Activated CD4-positive, alpha-beta T cell treated with anti-CD3 and anti-CD28 coated beads for 1 hour (primary cell): ENCODE data around the gene UBXN10.
"Not testable (repeated sequence)": the region's sequence is repeated elsewhere in the genome, so short reads cannot be mapped to it uniquely, and the experiment has no call there.

Source experiments
- DNase-seq: peaks from one replicate; pipeline ENCODE4 v3.0.0-alpha.2; 2020

The UBXN10 gene

DNA sequence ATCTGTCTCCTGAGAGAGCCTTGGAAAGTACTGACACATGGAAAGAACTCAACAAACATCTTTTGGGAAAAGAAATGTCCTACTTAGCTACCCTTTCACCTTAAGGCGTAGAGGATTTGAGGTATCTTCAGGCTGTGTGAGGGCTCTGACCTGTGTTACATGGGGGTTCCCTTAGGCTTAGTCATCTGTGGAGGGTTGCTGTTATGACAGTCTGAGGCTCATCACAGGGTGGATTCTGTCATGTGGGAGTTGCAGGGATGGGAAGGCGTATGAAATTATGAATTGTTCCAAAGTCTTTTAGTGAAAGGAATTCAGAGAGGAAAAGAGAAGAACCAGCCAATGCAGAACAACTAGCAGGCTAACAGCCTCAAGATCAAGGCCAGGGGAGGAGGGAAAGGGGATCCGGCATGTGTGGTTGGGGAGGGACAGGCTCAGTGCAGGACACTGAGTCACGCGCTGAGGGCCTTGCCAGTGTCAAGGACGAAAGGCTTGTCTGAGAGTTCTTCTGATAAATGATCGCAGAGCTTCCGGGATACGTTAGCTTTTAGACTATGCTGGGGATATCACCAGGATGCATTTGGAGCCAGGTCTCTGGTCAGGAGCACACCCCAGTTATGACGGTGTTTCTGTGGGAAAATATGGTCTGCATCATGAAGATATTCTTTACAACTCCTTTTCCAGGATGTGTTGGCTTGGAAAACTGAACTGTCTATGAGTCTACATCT, 25.0 kb downstream of the UBXN10 start:
- DNase-seq: no peak

DNA sequence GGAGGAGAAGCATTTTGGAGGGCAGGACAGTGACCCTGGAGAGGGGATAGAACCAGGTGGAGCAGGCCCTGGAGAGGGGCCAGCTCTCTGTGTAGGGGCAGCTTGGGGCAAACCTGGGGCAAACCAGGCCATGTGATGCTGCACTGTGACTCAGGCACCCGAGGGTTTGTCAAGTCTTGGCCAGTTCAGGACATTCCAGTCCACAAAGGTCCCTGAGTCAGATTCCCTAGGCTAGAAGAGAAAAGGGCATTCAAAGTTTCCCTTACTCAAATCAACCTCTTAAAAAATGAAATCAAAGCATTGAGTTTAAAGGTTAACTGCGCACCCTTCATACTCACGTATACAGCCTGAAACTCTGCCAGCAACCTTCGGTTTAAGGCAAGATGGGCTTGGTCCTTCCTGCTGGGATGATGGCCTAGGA, 25.6 kb downstream of the UBXN10 start:
- DNase-seq: no peak

DNA sequence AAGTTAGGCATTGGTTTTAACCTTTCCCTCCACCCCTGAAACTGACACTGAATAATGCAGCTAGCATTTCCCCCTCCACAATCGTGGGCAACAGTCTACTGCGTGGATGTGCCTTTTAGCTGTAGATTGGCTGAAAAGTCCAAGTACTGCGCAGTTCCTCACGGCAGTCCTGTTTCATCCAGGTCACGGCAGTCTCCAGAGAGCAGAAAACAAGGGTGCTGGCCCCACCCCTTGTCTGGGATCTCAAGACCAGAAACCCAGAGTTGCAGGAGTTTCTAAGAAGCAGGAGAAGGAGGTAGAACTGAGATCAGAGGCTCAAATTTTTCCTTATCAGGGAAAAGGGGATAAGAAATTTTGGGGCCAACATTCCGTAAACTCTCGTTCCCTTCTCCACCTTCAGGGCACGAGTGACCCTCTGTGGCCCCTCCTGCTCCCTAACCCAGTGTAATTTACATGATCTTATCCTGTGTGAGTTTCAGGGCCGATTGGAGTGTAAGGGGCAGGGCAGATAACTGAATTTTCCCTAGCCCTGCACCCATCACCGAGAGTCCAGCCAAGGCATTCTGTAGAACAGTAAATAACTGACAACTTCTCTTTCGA, 26.3 kb downstream of the UBXN10 start:
- no peak for DNase-seq

GRCh38 chr1:20212685-20213331, 26.9 kb downstream of the UBXN10 start:
- DNase-seq: peak; percentile 39

DNA sequence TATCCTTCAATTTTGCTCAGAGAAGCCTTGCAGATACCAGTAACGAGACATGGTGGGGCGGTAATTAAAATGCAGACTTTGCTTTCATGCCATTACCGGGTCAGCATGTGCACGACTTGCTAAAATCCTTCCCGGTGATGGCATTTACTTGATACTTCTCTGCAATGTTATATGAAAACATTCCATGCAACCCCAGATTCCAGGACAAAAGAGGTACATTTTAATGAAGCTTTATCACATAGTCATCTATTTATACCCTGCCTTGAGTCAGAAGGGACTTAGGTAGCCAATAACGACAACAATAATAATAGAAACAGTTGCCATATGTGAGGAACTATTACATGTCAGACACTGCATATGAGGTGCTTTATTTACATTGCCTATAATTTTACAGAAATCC, 29.8 kb downstream of the UBXN10 start:
- DNase-seq: no peak

- no peak for DNase-seq
Measured at GRCh38 chr1:20216574-20216973, 30.7 kb downstream of the UBXN10 start.

DNA sequence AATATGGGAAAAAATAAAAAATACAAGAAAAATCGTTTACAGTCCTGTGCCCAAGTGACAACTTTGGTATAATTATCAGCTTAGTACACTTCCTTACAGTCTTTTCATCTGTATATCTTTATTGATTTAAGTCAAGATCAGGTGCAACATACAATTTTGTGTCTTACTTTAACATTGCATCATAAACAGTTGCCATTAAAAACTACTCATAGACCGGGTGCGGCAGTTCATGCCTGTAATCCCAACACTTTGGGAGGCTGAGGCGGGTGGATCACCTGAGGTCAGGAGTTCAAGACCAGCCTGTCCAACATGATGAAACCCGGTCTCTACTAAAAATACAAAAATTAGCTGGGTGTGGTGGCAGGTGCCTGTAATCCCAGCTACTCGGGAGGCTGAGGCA, 33.2 kb downstream of the UBXN10 start:
- DNase-seq: not testable (repeated sequence)

GRCh38 chr1:20220036-20220435, 34.1 kb downstream of the UBXN10 start:
- DNase-seq: no peak

DNA sequence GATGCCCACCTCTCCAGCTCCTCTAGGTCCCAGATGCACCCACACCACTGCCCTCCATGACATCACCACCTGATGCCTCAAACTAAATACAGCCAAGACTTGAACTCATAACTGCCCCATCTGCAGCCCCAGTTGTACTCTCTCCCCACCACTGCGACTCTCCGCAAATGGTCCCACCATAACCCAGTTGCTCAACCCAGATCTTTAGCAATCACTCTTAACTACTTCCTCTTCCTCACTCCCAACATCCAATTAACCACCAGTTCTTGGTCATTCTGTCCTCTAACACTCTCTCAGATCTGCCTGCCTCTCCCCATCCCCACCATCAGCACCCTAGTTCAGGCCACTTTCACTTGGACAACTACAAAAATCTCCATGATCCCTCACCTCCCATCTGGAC, 37.2 kb downstream of the UBXN10 start:
- no peak for DNase-seq

- no peak for DNase-seq
Measured at GRCh38 chr1:20223551-20224419, 37.9 kb downstream of the UBXN10 start.

DNA sequence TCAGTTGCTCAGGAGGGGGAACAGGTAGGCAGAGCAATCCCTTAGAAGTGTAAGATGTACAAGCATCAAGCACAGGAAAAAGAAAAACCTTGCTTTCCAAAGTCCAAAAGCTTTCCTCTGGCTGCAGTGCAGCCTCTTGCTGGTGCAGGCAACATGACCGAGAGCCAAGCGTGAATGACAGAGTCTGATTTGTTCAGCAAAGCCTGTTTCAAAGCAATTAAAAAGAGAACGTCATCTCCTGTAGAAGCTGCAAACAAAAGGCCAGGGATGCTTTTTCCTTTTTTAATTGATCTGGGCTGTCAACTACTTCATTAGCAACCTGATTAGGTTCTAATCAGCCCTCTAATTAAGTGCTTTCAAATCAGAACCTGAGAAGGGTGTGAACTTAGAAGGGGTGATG, 38.6 kb downstream of the UBXN10 start:
- no peak for DNase-seq

DNA sequence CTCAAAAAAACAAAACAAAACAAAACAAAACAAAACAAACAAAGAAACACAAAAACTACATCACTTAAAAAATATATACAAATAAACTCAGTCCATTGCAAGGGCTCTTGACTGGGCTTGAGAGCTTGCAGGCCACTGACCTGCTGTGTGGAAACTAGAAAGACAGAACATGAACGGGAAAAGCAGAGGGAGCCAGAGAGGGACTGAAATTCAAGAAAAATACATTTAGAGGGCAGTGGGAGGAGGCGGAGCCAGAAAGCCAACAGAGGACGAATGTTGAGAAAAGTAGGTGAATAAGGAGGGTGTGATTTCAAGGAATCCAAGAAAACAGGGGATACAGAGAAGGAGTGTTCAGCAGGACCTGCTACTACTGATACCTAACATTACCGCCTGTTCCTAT, 41.8 kb downstream of the UBXN10 start:
- no peak for DNase-seq

- DNase-seq: no peak
Measured at GRCh38 chr1:20228314-20228825, 42.5 kb downstream of the UBXN10 start.

GRCh38 chr1:20229171-20229570, 43.3 kb downstream of the UBXN10 start:
- no peak for DNase-seq

DNA sequence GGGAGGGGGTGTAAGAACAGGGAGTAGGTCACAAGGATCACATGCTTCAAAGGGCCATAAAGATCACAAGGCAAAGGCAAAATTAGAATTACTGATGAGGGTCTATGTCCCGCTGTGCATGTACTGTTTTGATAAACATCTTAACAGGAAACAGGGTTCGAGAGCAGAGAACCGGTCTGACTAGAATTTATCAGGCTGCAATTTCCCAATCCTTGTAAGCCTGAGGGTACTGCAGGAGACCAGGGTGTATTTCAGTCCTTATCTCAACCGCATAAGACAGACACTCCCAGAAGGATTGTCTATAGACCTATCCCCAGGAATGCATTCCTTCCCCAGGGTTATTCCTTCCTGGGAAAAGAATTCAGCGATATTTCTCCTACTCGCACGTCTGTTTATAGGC, 46.7 kb downstream of the UBXN10 start:
- not testable (repeated sequence) for DNase-seq

DNA sequence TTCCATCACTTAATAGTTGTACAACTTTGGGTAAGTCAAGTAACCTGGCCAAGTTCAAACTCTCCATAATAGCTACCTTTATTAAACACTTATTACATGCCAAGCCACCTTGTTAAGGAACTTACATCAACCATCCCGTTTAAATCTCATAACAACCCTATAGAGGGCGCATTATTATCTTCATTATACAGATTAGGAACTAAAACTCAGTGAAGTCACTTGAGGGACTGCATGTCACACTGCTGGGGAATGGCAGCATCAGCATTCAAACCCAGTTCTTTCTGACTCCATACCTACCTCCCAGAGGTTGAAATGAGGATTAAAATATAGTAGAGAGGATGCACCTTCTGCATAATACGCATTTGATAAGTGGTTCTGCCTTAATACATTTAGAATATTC, 47.5 kb downstream of the UBXN10 start:
- DNase-seq: no peak

DNA sequence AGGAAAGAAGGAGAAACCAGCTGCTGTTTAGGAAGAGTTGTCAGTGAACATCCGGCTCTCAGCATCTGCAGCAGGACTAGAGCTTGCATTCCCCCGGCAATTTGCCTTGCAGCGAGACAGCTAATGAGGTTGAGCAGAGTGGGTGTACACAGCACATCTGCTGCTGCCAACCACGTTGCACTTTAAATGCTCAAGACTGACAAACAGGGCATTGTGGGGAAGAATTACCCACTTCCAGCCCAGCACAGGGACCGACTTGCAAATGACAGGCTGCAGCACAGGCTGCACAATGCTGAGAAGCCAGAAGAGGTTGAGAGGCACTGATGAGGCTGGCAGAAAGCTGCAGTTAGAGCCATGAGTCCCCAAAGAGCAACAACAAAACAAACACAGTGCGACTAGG, 48.0 kb downstream of the UBXN10 start:
- DNase-seq: no peak

DNA sequence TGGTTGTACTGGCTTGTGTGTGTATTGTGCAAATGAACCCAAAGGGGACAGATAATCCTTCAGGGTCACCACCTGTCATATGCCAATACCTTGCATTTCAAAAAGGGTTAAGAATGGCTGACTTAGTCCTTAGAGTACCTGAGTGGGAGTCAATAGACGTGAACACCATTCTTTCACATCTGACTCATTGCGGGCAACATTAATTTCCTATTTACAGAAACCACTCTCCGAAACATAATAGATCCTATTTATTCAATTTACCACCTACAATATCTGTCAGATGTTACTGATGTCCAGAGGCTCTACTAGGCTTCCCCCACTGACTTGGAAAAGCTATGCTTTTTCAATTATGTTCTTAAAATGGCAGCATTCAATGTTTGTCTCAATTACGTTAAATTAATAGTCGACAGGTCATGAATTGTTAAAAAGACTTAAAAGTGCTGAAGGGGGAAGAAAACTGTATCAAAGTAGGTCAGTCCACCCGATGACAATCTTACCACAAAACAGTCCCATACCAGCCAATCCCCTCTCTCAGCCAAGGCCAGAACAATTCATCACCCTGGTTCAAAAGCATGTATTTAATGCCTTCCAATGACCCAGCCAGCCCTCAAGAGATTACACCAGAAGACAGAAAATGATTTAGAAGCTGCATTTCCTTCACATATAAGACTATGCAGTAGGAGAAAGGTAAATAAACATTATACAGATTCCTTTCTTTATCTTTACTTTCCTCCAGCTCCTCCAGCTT, 49.1 kb downstream of the UBXN10 start:
- DNase-seq: no peak

DNA sequence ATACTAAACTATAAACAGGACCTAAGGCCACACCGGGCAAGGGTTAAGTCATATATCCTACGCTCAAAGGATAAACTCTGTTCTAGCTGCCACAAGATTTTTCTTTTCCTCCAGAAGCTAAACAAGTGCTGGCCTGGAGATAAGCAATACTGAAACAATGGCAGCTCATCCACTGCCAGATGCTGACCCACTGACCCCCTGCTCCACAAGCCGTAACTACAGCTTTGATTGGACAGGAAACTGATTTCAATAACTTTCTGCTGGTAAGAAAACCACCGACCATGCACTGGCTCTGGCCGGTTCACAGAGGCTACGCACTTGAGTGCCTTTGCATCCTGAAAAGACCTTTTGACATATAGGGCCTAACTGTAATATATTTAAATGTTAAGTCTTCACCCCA, 51.8 kb downstream of the UBXN10 start:
- no peak for DNase-seq

GRCh38 chr1:20240012-20240411, 54.1 kb downstream of the UBXN10 start:
- DNase-seq: no peak

- DNase-seq: no peak
Measured at GRCh38 chr1:20242890-20243479, 57.1 kb downstream of the UBXN10 start.
